ENCODE results near the gene GOT1.

GRCh38 chr10:99365311-99365710, 65.1 kb downstream of the GOT1 start:
- TF ChIP-seq YY1 (IDR thresholded peaks at IDR 0.05; ENCODE audit: low read depth) (no peak), TEAD4 (IDR thresholded peaks at IDR 0.05) (no peak), EP300 (IDR thresholded peaks at IDR 0.05; ENCODE audit: borderline replicate concordance) (no peak), MAX (IDR thresholded peaks at IDR 0.05) (no peak), CEBPB (IDR thresholded peaks at IDR 0.05) (no peak), TAF1 (IDR thresholded peaks at IDR 0.05; ENCODE audit: low read depth) (no peak), TCF12 (IDR thresholded peaks at IDR 0.05; ENCODE audit: low read depth) (no peak), ZBTB7A (IDR thresholded peaks at IDR 0.05; ENCODE audit: low read depth) (no peak), CREB1 (IDR thresholded peaks at IDR 0.05; ENCODE audit: low read depth) (no peak), EGR1 (IDR thresholded peaks at IDR 0.05) (no peak), NFIC (IDR thresholded peaks at IDR 0.05) (no peak), USF1 (IDR thresholded peaks at IDR 0.05) (no peak)
- TF ChIP-seq, protein P1, sequence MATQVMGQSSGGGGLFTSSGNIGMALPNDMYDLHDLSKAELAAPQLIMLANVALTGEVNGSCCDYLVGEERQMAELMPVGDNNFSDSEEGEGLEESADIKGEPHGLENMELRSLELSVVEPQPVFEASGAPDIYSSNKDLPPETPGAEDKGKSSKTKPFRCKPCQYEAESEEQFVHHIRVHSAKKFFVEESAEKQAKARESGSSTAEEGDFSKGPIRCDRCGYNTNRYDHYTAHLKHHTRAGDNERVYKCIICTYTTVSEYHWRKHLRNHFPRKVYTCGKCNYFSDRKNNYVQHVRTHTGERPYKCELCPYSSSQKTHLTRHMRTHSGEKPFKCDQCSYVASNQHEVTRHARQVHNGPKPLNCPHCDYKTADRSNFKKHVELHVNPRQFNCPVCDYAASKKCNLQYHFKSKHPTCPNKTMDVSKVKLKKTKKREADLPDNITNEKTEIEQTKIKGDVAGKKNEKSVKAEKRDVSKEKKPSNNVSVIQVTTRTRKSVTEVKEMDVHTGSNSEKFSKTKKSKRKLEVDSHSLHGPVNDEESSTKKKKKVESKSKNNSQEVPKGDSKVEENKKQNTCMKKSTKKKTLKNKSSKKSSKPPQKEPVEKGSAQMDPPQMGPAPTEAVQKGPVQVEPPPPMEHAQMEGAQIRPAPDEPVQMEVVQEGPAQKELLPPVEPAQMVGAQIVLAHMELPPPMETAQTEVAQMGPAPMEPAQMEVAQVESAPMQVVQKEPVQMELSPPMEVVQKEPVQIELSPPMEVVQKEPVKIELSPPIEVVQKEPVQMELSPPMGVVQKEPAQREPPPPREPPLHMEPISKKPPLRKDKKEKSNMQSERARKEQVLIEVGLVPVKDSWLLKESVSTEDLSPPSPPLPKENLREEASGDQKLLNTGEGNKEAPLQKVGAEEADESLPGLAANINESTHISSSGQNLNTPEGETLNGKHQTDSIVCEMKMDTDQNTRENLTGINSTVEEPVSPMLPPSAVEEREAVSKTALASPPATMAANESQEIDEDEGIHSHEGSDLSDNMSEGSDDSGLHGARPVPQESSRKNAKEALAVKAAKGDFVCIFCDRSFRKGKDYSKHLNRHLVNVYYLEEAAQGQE (IDR thresholded peaks at IDR 0.05; ENCODE audit: low read depth) = no peak

Measured in Ishikawa (cell line).